WI38 (cell line): ENCODE measurements around the gene EPHB1.

Experiments
- H3K4me3 ChIP-seq: 2 replicates; pipeline ENCODE4 v1.5.1; 2011; ENCODE audit warnings: low read depth, mild to moderate bottlenecking, control low read depth, low read length
- CTCF ChIP-seq: IDR thresholded peaks from 2 replicates; pipeline ENCODE4 v1.5.1; 2012; ENCODE audit warnings: low read depth, mild to moderate bottlenecking, control low read depth, low read length

EPHB1 gene

GRCh38 chr3:135170732-135171131, 375.7 kb downstream of the EPHB1 start:
- no peak for TF ChIP-seq CTCF
- no peak overlapping the region for H3K4me3 ChIP-seq

- no peak for TF ChIP-seq CTCF
- no peak overlapping the region for H3K4me3 ChIP-seq
These were observed 377.3 kb downstream of the EPHB1 start for GRCh38 chr3:135172191-135172869.

DNA sequence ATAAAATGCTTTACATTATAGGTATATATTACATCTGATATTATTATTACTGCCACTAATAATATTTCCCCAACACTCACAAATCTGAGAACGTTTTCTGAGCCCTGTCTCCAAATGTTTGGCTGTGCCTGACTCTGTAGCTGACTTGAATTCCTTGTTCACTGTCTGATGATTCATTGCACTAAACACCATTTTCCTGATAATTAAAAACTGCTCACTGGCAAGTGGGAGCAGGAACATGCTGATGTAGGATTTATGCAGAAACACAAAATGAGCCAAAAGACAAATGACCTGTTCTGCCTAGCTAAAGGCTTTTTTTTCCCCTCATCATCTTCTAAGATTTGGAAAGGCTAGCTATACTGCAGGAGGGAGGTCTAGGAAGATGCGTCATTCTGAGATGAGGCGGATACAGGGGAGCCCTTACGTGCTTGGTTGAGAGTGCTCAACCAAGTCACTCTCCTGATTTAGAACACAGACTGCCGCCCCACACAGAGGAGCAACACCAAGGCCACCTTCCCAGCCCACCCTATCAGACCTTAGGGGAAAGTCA, 380.7 kb downstream of the EPHB1 start:
- no peak for TF ChIP-seq CTCF
- H3K4me3 ChIP-seq = no peak overlapping the region

DNA sequence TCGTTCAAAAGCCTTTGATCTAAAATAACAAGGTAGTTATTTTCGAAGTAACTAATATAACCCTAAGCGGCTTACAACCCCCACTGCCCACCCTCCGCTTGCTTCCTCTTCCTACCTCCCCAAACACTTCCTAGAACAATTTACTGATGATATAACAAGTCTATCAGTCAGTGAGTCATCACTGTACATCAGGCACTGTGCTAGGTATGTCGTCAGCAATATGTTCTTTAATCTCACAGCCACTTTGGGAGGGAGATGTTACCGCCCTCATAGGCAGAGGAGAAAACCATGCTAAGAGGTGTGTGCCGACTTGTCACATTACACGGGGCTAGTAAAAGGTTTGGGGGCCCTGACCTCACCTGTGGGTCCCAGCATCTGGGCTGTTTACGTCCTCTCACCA, 381.8 kb downstream of the EPHB1 start:
- no peak overlapping the region for H3K4me3 ChIP-seq
- no peak for TF ChIP-seq CTCF

DNA sequence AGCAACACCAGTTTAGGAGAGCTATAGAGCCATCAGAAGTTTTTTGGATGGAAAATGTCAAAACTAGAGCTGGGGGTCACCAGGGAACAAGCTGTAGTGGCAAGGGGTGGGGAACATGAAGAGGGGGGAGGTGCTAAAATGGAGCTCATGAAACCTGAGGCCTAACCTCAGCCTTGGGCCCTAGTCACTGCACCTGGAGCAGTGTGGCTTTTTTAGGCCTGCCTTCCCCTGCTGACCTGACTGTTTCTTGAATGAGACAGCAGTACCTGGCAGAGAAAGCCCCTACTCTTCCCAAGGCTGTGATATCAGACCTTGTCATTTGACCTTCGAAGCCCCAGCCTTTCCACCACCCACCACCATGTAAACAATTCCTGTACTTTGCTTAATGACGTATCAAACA, 383.5 kb downstream of the EPHB1 start:
- no peak overlapping the region for H3K4me3 ChIP-seq
- no peak for TF ChIP-seq CTCF

DNA sequence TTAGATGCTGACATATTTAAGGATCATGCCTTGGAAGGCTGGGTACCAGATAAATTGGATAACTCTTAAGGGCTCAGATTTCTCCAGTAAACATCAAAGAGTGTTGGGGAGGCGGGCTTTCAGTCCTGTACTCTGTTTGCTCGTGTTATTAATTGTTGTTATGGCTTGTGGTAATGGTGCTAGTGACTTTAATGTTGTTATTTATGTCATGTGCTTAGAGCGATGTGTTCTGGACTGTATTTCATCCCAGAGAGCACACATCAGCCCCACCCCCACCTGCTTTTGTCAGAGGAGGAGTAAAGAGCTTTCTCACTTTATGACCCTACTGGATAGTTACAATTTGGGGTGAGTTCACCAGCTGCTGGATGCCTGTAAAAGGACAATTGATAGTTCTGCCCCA, 386.3 kb downstream of the EPHB1 start:
- no peak overlapping the region for H3K4me3 ChIP-seq
- no peak for TF ChIP-seq CTCF

DNA sequence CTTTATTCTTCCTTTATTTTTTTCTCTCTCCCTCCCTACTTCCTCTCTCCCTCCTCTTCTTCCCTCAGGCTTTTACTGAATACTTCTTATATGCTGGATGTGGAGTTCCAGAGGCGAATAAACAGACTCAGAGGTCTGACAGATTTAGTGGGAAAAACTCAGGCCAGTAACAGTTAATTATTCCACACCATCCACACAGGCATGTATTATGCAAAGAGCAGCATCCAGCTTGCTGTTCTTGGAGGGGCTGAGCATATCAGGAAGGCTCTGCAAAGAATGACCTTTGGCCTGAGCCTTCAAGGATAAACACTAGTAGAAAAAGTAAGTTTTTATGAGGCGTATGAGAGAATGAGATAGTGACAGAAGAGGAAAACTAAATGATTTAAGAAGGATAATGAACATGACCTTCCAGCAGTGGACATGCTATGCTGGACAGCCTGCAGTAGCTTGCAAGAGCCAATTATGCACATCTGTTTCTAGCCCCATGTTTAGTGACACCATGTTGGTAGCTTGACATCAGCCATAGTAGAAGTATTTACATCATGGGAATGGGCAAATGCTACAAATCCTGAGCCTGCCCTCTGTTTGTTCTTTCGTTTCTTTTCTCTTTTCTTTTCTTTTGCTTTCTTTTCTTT, 387.4 kb downstream of the EPHB1 start:
- no peak for TF ChIP-seq CTCF
- no peak overlapping the region for H3K4me3 ChIP-seq
